Right ventricle myocardium inferior (tissue), 1 donor: ENCODE measurements around the gene CCSER1. TPM values are rescaled to one million over a fixed set of nuclear protein-coding genes. Genes with fewer than 3 reads are reported as not detected.
"Not testable (repeated sequence)": the region's sequence is repeated elsewhere in the genome, so short reads cannot be mapped to it uniquely, and the experiment has no call there.

ENCODE experiments used
- ATAC-seq: fragments of 200-7000 bp; cut with Tn5 transposase; one replicate; pipeline ENCODE4 v1.9.1; 2020; ENCODE audit warnings: mild to moderate bottlenecking, moderate library complexity
- DNase-seq: peaks from one replicate; pipeline ENCODE4 v3.0.0; 2021; ENCODE audit errors: missing footprints
- intact Hi-C: fragments of 100-400 bp; cut with DNase I; formaldehyde crosslinking; loops from one replicate; pipeline ENCODE4 v1.11.0; 2022
- total RNA-seq: library from RNA; stranded (reverse); fragmentation: NEBNext Ultra II Directional; extraction: Animal tissue kit (Norgen Biotek cat#: 25700); gene quantifications from one replicate; pipeline ENCODE4 v1.2.1, GENCODE V29; 2021
- donor health status: DM: no; HTN: yes; CAD: no; lungs with severe emphysema.

Gene CCSER1
- total RNA-seq, 1 donor from 2014 or later = 12.9 TPM

- intact Hi-C loops = no loop called here
- ATAC-seq = no peak
- DNase-seq = no peak
Measured at GRCh38 chr4:91369116-91369515, 1241.9 kb downstream of the CCSER1 start.

GRCh38 chr4:91373546-91373945 lies 1246.4 kb downstream of the CCSER1 start:
- DNase-seq (no peak), ATAC-seq (no peak)
- intact Hi-C loops = no loop called here

DNA sequence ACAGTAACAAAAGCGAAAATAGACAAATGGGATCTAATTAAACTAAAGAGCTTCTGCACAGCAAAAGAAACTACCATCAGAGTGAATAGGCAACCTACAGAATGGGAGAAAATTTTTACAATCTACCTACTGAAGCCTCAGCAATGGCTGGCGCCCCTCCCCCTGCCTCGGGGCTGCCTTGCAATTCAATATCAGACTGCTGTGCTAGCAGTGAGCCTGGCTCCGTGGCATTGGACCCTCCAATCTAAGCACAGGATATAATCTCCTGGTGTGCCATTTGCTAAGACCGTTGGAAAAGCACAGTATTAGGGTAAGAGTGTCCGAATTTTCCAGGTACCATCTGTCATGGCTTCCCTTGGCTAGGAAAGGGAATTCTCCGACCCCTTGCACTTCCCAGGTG lies 1278.2 kb downstream of the CCSER1 start:
- ATAC-seq, intact Hi-C loops: not testable (repeated sequence)
- peak; percentile 57 for DNase-seq

- intact Hi-C loops = no loop called here
Measured at GRCh38 chr4:91422011-91422410, 1294.8 kb downstream of the CCSER1 start.

DNA sequence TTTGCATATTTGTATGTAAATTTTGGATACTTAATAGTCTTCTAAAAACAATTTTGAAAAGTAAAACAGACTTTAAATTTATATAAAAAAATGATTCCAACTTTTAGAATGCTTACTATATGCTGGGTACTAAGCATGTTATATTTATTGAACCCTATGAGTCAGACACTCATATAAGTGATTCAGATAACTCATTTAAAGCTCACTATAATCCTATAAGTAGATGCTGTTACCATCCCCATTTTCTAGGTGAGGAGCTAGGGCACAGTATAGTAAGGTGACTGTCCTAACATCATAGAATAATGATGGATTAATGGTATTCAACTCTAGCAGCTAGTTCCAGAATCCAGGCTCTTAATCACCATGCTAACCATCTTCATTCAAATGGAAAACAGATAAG lies 1299.5 kb downstream of the CCSER1 start:
- ATAC-seq = no peak
- no peak for DNase-seq
- intact Hi-C loops = no loop called here

More at GRCh38 chr4:91422011-91422410, 1294.8 kb downstream of the CCSER1 start:
- DNase-seq = no peak
- ATAC-seq = no peak

DNA sequence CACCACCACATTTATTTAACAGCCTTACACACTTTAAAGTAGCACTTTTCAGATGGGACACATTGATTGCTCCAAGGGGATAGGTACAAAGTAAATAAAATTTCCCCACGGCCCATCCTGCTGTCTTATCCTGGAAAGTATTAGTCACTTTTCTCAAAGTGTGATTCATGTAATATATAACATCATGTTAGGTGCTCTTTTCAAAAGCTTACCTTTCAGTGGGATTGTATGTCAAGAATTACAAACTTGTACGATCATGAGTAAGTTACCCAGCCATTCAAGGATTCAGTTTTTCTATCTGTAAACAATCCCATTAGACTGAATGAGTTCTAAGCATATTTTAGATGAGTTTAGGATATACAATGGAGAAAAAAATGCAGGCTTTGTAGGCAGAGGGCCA lies 1300.0 kb downstream of the CCSER1 start:
- no peak for ATAC-seq
- intact Hi-C loops = no loop called here
- DNase-seq = no peak

DNA sequence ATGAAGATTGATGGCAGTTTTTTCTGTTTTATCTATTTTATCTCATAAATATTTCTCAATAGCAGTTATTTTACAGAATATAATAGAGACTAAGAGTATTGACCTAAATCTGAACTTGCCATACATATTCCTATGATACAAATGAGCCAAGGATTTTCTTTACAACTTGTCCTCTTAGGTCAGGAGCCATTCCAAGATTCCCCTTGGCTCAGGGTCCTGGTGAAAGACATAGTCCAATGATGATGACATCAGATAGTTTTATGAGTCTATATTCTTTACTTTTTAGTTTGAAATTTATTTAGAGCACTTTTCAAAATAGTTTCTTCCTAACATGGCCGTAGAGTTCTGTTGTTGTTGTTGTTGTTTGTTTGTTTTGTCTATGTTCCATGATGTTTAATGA lies 1307.4 kb downstream of the CCSER1 start:
- DNase-seq (no peak), ATAC-seq (no peak)
- intact Hi-C loops = no loop called here

- DNase-seq (no peak), ATAC-seq (no peak)
- intact Hi-C loops = no loop called here
Measured at GRCh38 chr4:91436556-91436955, 1309.4 kb downstream of the CCSER1 start.

DNA sequence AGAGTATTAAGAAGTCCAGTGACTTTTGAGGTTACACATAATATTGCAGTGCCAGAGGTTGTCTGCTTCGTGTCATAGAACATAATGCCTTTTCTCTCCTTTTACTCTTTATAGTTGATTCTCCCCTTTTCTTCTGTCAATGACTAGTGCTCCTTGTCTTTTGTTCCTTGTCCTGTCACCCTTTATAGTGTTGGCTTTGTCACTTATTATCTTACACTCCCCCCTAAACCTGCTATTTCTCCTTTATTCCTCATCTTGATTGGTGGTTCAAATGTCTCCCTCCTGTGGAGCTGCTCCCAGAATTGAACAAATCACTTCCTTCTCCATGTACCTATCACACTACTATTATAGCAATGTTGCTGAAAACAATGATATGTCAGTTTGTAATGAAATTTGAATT lies 1320.0 kb downstream of the CCSER1 start:
- intact Hi-C loops = no loop called here
- no peak for ATAC-seq
- DNase-seq = no peak

- intact Hi-C loops = no loop called here
- no peak for ATAC-seq
- DNase-seq = no peak
Measured at GRCh38 chr4:91448668-91449330, 1321.6 kb downstream of the CCSER1 start.

- intact Hi-C loops = no loop called here
- no peak for ATAC-seq
- no peak for DNase-seq
Measured at GRCh38 chr4:91454111-91454510, 1326.9 kb downstream of the CCSER1 start.

- intact Hi-C loops, ATAC-seq, DNase-seq: not testable (repeated sequence)
Measured at GRCh38 chr4:91462566-91462965, 1335.4 kb downstream of the CCSER1 start.

- ATAC-seq = no peak
Measured at GRCh38 chr4:91470671-91471070, 1343.5 kb downstream of the CCSER1 start.

DNA sequence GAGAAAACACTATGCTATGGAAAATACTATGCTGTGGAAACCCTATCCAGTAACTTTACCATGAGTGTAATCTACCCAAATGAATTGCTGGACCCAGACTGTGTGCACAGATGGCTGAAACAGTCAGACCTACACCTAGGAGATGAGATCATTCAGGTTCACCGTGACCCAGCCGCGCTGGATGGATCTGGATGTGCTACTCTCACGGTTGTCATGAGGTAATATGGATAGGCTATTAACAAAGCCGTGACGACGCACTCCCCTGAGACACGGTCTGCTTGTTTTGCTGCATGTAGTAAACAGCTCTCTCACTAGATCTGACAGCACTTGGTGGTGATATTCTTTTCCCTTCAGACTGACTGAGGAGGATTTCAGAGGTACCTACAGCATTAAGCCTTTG lies 1344.1 kb downstream of the CCSER1 start:
- ATAC-seq (no peak), DNase-seq (no peak)
- intact Hi-C loops = no loop called here

More at GRCh38 chr4:91470671-91471070, 1343.5 kb downstream of the CCSER1 start:
- intact Hi-C loops = no loop called here
- DNase-seq = no peak

GRCh38 chr4:91472046-91472445 lies 1344.9 kb downstream of the CCSER1 start:
- intact Hi-C loops = no loop called here
- DNase-seq (no peak), ATAC-seq (no peak)

GRCh38 chr4:91485415-91485814 lies 1358.2 kb downstream of the CCSER1 start:
- intact Hi-C loops = loop anchor here (5.0 kb wide), 1 partner anchor 358 kb away; no protein-coding TSS in a partner anchor
- DNase-seq = no peak
- ATAC-seq = peak; percentile 34

DNA sequence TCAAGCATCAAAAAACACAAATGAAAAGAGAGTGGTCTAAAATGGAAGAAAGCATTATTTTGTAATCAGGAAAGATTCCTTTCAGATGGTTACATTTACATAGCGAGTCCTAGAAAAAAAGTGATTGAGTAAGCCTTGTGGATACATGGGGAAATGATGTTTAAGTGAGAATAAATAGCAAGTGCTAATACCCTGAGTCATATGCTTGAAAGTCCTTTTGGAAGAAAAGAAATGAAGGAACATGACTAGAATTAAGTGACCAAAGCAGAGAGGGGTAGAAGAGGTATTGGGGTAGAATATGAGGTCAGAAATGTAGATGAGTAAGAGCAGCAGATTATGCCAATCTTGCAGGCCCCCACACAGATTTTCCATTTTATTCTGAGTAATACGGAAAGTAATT lies 1361.8 kb downstream of the CCSER1 start:
- intact Hi-C loops = loop anchor here (5.0 kb wide), 1 partner anchor 362 kb away; no protein-coding TSS in a partner anchor
- DNase-seq (no peak), ATAC-seq (no peak)

DNA sequence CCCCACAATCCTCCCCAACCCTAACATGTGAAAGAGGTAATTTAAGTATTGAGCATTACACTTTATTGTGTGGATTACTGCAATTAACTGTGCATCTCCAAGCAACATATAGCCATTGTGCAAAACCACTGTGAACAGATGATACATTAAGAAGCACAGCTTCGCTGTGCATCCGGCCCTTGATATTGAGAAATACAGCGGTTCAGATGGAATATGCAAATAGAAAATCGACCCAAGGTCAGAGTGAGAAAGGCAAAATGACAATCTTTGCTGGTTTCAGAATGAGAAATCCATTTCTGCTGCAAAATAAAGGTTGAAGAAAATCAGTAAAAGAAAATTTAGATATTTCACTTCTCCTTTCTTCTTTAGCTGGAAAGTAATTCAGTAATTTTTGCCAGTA lies 1370.7 kb downstream of the CCSER1 start:
- DNase-seq (no peak), ATAC-seq (no peak)
- intact Hi-C loops = no loop called here

DNA sequence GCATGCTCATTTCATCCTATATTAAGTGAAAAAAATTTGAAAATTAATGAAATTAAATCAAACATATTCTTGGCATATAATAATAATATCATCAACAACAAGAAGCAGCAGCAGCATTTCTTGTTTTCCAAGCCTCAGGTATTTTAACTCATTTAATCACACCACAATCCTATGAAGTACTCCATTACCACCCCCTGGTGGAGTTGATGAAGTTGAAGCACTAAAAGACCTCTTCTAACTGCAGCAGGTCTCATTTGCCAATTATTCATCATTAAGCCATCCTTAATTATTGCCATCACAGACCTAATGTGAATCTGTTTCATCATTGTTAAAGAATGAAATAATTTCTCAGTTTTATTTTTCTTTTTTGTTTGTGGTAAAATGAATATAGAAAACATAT lies 1375.2 kb downstream of the CCSER1 start:
- intact Hi-C loops = loop anchor here (5.0 kb wide), 1 partner anchor 390 kb away; no protein-coding TSS in a partner anchor
- DNase-seq (no peak), ATAC-seq (no peak)

DNA sequence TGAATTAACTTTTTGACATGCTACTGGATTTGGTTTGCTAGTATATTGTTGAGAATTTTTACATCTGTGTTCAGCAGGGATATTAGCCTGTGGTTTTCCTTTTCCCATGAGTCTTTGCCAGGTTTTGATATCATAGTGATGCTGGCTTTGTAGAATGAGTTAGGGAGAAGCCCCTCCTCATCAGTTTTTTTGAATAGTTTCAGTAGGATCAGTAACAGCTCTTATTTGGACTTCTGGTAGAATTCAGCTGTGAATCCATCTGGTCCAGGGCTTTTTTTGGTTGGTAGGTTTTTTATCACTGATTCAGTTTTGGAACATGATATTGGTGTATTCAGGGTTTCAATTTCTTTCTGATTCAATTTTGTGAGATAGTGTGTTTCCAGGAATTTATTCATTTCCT lies 1386.1 kb downstream of the CCSER1 start:
- no peak for DNase-seq
- no peak for ATAC-seq

DNA sequence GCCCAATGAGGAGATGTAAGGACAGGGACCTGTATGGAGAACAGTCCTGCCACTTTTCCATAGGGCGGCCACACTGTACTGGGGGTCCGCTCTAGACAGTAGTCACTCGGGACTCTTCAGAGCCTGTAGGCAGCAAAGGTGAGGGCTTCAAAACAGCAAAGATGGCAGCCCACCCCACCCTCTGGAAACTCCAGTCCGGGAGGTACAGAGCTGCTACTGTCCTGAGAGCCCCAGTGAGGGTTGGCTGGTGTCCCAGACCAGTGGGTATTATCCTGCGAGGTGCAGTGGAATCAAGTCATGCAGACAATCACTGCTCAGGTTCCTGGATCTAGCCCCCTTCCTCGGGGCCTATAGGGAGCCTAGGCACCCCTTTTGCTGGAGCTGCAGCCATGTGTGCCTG lies 1392.0 kb downstream of the CCSER1 start:
- no peak for DNase-seq
- no peak for ATAC-seq
- intact Hi-C loops = no loop called here

More for the DNA sequence above, 1386.1 kb downstream of the CCSER1 start:
- intact Hi-C loops = no loop called here
